Measurements from ENCODE around the gene KCNQ2. TPM values are rescaled to one million over a fixed set of nuclear protein-coding genes. Genes with fewer than 3 reads are reported as not detected.
A peak's percentile ranks its signal among the peaks of the same experiment; 100 is the strongest.

The KCNQ2 gene
- total and polyA plus RNA-seq, 12 donors = 0.03 to 3.8 (median 1.4) TPM; not detected in 7

- ATAC-seq = no peak
- intact Hi-C loops (cut with DNase I) = no loop called here
These were observed 36.9 kb downstream of the KCNQ2 start for GRCh38 chr20:63435552-63435951.

GRCh38 chr20:63434599-63435378 lies 37.7 kb downstream of the KCNQ2 start:
- ATAC-seq (peak in 6 of 8 donors; percentile 21 to 70 (median 53)), DNase-seq (peak; percentile 23 to 56)
- intact Hi-C loops (cut with DNase I) = no loop called here
- peak overlapping the region in 1 of 10 donors; percentile 49 for H3K27ac ChIP-seq
- H3K4me1 ChIP-seq = peaks cover 0 to 17% (median 5%) of the 10 kb centered on the region in 9 donors
- H3K9me3 ChIP-seq = no peaks in the 10 kb centered on the region
- peaks cover 0 to 7% (median 0%) of the 10 kb centered on the region in 7 donors for H3K27me3 ChIP-seq
- 39 to 47% methylated on average over 33 of the region's 33 CpGs for WGBS, 2 donors
- no peaks in the 10 kb centered on the region for H3K36me3 ChIP-seq
- peak; percentile 40 to 88 (median 72) for TF ChIP-seq CTCF (IDR thresholded peaks at IDR 0.05)
- no peak overlapping the region for H3K4me3 ChIP-seq

More at GRCh38 chr20:63435552-63435951, 36.9 kb downstream of the KCNQ2 start:
- H3K4me1 ChIP-seq = peaks cover 0 to 17% (median 5%) of the 10 kb centered on the region in 9 donors
- no peak overlapping the region for H3K4me3 ChIP-seq
- TF ChIP-seq CTCF (IDR thresholded peaks at IDR 0.05) = no peak
- H3K27me3 ChIP-seq = peaks cover 0 to 7% (median 0%) of the 10 kb centered on the region in 7 donors
- H3K9me3 ChIP-seq = no peaks in the 10 kb centered on the region
- H3K27ac ChIP-seq = no peak overlapping the region
- H3K36me3 ChIP-seq = no peaks in the 10 kb centered on the region
- DNase-seq = no peak
- WGBS, 2 donors = 24 to 33% methylated on average over 9 of the region's 9 CpGs

- DNase-seq = no peak
- intact Hi-C loops (cut with DNase I) = no loop called here
- H3K4me3 ChIP-seq = no peak overlapping the region
- H3K27me3 ChIP-seq = peaks cover 0 to 5% (median 0%) of the 10 kb centered on the region in 7 donors
- H3K4me1 ChIP-seq = peaks cover 0 to 17% (median 5%) of the 10 kb centered on the region in 9 donors
- TF ChIP-seq CTCF (IDR thresholded peaks at IDR 0.05) = no peak
- peak overlapping the region in 1 of 10 donors; percentile 49 for H3K27ac ChIP-seq
- WGBS, 2 donors = 85 to 94% methylated on average over 39 of the region's 39 CpGs
- no peaks in the 10 kb centered on the region for H3K9me3 ChIP-seq
- peak in 5 of 8 donors; percentile 12 to 62 (median 32) for ATAC-seq
- H3K36me3 ChIP-seq = no peaks in the 10 kb centered on the region
These were observed 38.5 kb downstream of the KCNQ2 start for GRCh38 chr20:63433756-63434531.

GRCh38 chr20:63433351-63433750 lies 39.1 kb downstream of the KCNQ2 start:
- ATAC-seq (no peak), DNase-seq (no peak)
- WGBS, 2 donors = 86 to 89% methylated on average over 18 of the region's 18 CpGs
- Histone ChIP-seq H3K27ac (no peak overlapping the region), H3K36me3 (no peaks in the 10 kb centered on the region), H3K4me1 (peaks cover 0 to 17% (median 5%) of the 10 kb centered on the region in 9 donors), H3K4me3 (no peak overlapping the region), H3K9me3 (no peaks in the 10 kb centered on the region), H3K27me3 (peaks cover 0 to 4% (median 0%) of the 10 kb centered on the region in 7 donors)
- TF ChIP-seq CTCF (IDR thresholded peaks at IDR 0.05) = no peak
- intact Hi-C loops (cut with DNase I) = no loop called here

Measured in heart right ventricle (tissue), 16 donors.